ENCODE results near the gene TMEM17.
A peak's percentile ranks its signal among the peaks of the same experiment; 100 is the strongest.

Gene TMEM17

DNA sequence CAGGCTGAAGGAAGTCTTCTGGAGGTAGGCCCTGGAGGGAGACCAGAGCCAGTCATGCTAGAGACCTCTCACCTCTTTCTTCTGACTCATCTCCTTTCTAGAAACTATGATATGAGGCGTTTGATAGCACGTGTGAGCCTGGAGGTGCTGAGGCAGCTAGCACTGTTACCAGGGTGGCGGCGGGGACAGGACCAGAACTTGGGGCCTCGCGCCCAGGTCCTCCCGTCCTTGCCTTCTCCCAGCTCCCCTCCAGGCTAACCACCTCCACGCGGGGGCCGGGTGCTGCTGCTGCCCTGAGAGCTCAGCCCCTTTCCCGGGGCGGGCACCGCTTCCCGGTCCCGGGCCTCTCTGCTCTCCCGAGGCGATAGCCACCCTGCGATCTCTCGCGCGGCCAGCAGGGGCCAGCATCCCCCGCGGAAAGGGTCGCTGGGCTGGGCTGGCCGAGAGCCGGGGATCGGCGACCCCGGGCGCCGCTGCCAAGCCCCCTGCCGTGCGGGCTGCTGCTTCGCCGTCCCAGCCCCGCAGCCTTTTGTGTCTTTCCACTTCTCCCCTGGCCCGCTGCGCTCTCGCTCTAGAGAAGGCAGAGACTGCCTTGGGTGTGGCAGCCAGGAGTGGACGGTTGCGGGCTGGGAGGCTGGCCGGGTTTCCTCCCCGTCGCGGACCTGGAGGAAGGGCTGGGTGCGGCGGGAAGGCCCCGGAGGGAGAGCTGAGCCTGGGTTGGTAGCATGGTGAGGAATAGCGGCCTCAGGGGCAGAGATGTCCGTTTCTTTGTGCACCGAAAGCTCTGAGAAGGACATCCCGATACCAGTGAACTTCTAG lies 49.1 kb downstream of the TMEM17 start:
- H3K27me3 ChIP-seq (ENCODE audit: low read length), result no peaks in the 10 kb centered on the region
- H3K9ac ChIP-seq (ENCODE audit: low read length), result no peak overlapping the region; the same call in 1 of the 2 replicates
- no peaks in the 10 kb centered on the region for H3F3A ChIP-seq (ENCODE audit: insufficient read depth)
- no peaks in the 10 kb centered on the region for H4K20me1 ChIP-seq (ENCODE audit: low read depth, low read length)
- H2AFZ ChIP-seq (ENCODE audit: low read depth, low read length, severe bottlenecking), result peak overlapping the region; percentile 92
- H3K36me3 ChIP-seq (ENCODE audit: low read length), result no peaks in the 10 kb centered on the region
- TF ChIP-seq, protein P1, sequence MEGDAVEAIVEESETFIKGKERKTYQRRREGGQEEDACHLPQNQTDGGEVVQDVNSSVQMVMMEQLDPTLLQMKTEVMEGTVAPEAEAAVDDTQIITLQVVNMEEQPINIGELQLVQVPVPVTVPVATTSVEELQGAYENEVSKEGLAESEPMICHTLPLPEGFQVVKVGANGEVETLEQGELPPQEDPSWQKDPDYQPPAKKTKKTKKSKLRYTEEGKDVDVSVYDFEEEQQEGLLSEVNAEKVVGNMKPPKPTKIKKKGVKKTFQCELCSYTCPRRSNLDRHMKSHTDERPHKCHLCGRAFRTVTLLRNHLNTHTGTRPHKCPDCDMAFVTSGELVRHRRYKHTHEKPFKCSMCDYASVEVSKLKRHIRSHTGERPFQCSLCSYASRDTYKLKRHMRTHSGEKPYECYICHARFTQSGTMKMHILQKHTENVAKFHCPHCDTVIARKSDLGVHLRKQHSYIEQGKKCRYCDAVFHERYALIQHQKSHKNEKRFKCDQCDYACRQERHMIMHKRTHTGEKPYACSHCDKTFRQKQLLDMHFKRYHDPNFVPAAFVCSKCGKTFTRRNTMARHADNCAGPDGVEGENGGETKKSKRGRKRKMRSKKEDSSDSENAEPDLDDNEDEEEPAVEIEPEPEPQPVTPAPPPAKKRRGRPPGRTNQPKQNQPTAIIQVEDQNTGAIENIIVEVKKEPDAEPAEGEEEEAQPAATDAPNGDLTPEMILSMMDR (IDR thresholded peaks at IDR 0.05; ENCODE audit: insufficient read depth, low read length, poor library complexity, severe bottlenecking), result peak; percentile 73
- TF ChIP-seq EZH2phosphoT487 (conservative IDR thresholded peaks at IDR 0.05; ENCODE audit: low read length), result no peak
- no peaks in the 10 kb centered on the region for H3K9me2 ChIP-seq (replicated peaks; ENCODE audit: insufficient read depth, low read length)
- H3K4me3 ChIP-seq (ENCODE audit: insufficient read depth, low read length, poor library complexity, severe bottlenecking), result peak overlapping the region; percentile 33
- H3K27ac ChIP-seq (ENCODE audit: low read depth, low read length), result no peak overlapping the region
- no peaks in the 10 kb centered on the region for H3K9me3 ChIP-seq (ENCODE audit: insufficient read depth, low read length)
- no peaks in the 10 kb centered on the region for H3K79me2 ChIP-seq (ENCODE audit: insufficient read depth, low read length)
- H3K4me2 ChIP-seq (ENCODE audit: low read depth, low read length, poor library complexity, severe bottlenecking), result peak overlapping the region; percentile 51

DNA sequence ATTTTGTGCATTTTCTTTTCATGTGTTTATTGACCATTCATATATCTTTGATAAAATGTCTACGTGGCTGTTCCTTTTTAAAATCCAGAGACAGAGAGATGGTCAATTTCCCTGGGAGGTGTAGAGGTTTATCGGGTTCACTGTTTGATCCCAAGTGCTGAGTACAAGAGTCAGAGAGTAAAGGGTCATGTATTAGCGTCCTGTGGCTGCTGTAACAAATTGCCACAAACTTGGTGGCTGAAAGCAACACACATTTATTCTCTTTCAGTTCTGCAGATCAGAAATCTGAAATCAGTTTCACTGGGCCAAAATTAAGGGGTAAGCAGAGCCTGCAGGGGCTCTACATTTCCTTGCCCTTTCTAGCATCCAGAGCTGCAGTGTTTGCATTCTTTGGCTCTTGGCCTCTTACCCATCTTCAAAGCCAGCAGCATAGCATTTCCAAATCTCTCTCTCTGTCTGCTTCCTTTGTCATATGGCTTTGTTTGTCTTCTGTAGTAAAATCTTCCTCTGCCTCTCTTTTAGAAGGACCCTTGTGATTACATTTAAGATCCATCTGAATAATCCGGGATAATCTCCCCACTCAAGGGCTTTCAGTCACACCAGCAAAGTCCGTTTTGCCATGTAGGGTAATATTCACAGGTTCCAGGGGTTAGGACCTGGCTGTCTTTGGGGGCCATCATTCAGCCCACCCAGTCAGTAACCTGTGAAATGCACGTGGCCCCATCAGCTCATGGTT lies 49.9 kb downstream of the TMEM17 start:
- Histone ChIP-seq H3F3A (ENCODE audit: insufficient read depth) (no peaks in the 10 kb centered on the region), H3K9me3 (ENCODE audit: insufficient read depth, low read length) (no peaks in the 10 kb centered on the region), H2AFZ (ENCODE audit: low read depth, low read length, severe bottlenecking) (peak overlapping the region; percentile 92), H3K27ac (ENCODE audit: low read depth, low read length) (no peak overlapping the region), H3K4me3 (ENCODE audit: insufficient read depth, low read length, poor library complexity, severe bottlenecking) (no peak overlapping the region), H3K9me2 (replicated peaks; ENCODE audit: insufficient read depth, low read length) (no peaks in the 10 kb centered on the region), H3K4me2 (ENCODE audit: low read depth, low read length, poor library complexity, severe bottlenecking) (no peak overlapping the region), H3K27me3 (ENCODE audit: low read length) (no peaks in the 10 kb centered on the region), H3K9ac (ENCODE audit: low read length) (no peak overlapping the region), H4K20me1 (ENCODE audit: low read depth, low read length) (no peaks in the 10 kb centered on the region), H3K79me2 (ENCODE audit: insufficient read depth, low read length) (no peaks in the 10 kb centered on the region), H3K36me3 (ENCODE audit: low read length) (no peaks in the 10 kb centered on the region)
- TF ChIP-seq, protein P1 (IDR thresholded peaks at IDR 0.05; ENCODE audit: insufficient read depth, low read length, poor library complexity, severe bottlenecking), result no peak
- no peak for TF ChIP-seq EZH2phosphoT487 (conservative IDR thresholded peaks at IDR 0.05; ENCODE audit: low read length)

DNA sequence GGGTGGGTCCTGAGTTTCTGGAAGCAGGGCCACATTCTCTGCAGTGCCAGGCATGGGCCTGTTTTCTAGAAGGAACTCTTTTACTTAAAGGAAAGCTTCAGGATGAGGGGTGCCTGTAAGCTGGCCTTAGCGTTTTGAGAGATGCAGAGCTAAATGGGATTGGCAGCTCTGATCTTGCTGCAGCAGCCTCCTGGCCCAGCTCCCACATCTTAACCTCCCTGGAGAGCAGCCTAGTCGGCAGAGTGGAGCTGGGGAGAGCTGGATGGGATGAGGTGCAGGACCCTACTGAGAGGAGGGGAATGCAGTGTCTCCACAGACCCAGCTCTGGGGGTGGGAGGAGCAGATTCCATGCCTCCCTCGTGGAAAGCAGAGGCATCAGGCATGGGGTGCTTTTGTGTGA lies 52.0 kb downstream of the TMEM17 start:
- Histone ChIP-seq H3K9me3 (ENCODE audit: insufficient read depth, low read length) (no peaks in the 10 kb centered on the region), H3K79me2 (ENCODE audit: insufficient read depth, low read length) (no peaks in the 10 kb centered on the region), H3K4me2 (ENCODE audit: low read depth, low read length, poor library complexity, severe bottlenecking) (no peak overlapping the region), H3K9me2 (replicated peaks; ENCODE audit: insufficient read depth, low read length) (no peaks in the 10 kb centered on the region), H3K27ac (ENCODE audit: low read depth, low read length) (no peak overlapping the region), H3K4me3 (ENCODE audit: insufficient read depth, low read length, poor library complexity, severe bottlenecking) (no peak overlapping the region), H3F3A (ENCODE audit: insufficient read depth) (no peaks in the 10 kb centered on the region), H3K27me3 (ENCODE audit: low read length) (no peaks in the 10 kb centered on the region), H2AFZ (ENCODE audit: low read depth, low read length, severe bottlenecking) (no peak overlapping the region), H4K20me1 (ENCODE audit: low read depth, low read length) (no peaks in the 10 kb centered on the region), H3K36me3 (ENCODE audit: low read length) (no peaks in the 10 kb centered on the region), H3K9ac (ENCODE audit: low read length) (no peak overlapping the region)
- TF ChIP-seq EZH2phosphoT487 (conservative IDR thresholded peaks at IDR 0.05; ENCODE audit: low read length), result no peak
- TF ChIP-seq, protein P1 (IDR thresholded peaks at IDR 0.05; ENCODE audit: insufficient read depth, low read length, poor library complexity, severe bottlenecking), result no peak

Data from SU-DHL-6 (cell line).